HCT116 (cell line): Measurements from ENCODE around the gene CRISP3. TPM values are rescaled to one million over a fixed set of nuclear protein-coding genes. Genes with fewer than 3 reads are reported as not detected.

Experiments
- ATAC-seq: fragments of 200-7000 bp; cut with Tn5 transposase; 2 replicates; pipeline ENCODE4 v1.9.1; 2020; ENCODE audit warnings: mild to moderate bottlenecking, moderate library complexity
- BruUV-seq: library from RNA; stranded (reverse); fragments of 400-500 nt; replicated peaks from 2 replicates; lab custom pipeline; 2021; lab: Mats Ljungman, UMichigan
- CTCF ChIA-PET: fragments of 300-600 bp; sonication (Branson Sonifier 250); formaldehyde crosslinking; loops from one replicate; lab custom pipeline; 2021; ENCODE audit warnings: antibody characterized with exemption; lab: Charles Lee
- POLR2A ChIA-PET: fragments of 300-600, 350-600 bp; sonication (Branson Sonifier 250); formaldehyde crosslinking; loops from one replicate; lab custom pipeline; 2021; ENCODE audit warnings: antibody characterized with exemption; lab: Charles Lee
- RAD21 ChIA-PET, 2 experiments: fragments of 300-600 bp; sonication (Branson Sonifier 250); formaldehyde crosslinking; loops; one replicate each; lab custom pipeline; 2023; ENCODE audit warnings: low total read pairs in 2 of 2; ENCODE audit not compliant: uncharacterized antibody in 2 of 2, unreplicated experiment in 2 of 2, low non-redundant PET in 1 of 2; lab: Charles Lee
- DNase-seq: peaks from one replicate; pipeline ENCODE4 v3.0.0-alpha.2; 2010; ENCODE audit warnings: low read depth, low spot score
- H2AFZ ChIP-seq: fragments of 200-600 bp; shearing (Covaris generic), sonication (generic); 2 replicates; pipeline ENCODE4 v1.6.1; 2017; ENCODE audit warnings: low read depth, mixed run types, mixed read lengths, antibody characterized with exemption, low read length; ENCODE audit not compliant: poor library complexity, severe bottlenecking
- H3K27ac ChIP-seq: 2 replicates; pipeline ENCODE4 v1.5.1; 2012; ENCODE audit warnings: low read depth, low read length
- H3K27me3 ChIP-seq: fragments of 200-600 bp; sonication (generic); 2 replicates; pipeline ENCODE4 v1.6.1; 2016; ENCODE audit warnings: mixed run types, low read length, mixed read lengths; ENCODE audit not compliant: insufficient read depth
- H3K36me3 ChIP-seq, 2 experiments: fragments of 200-500 bp in 1 of 2; fragments of 200-600 bp in 1 of 2; sonication (Bioruptor generic) in 1 of 2; sonication (generic) in 1 of 2; 2 replicates each; pipeline versions ENCODE4 v1.5.1 to v1.6.1; 2014 to 2016; ENCODE audit warnings: low read length in 2 of 2, inconsistent platforms in 1 of 2, mixed read lengths in 1 of 2, mixed run types in 1 of 2; ENCODE audit not compliant: insufficient read depth in 2 of 2, control insufficient read depth in 1 of 2
- H3K4me1 ChIP-seq, 2 experiments: fragments of 200-600 bp in 1 of 2; sonication (generic) in 1 of 2; 2 replicates each; pipeline versions ENCODE4 v1.5.1 to v1.6.1; 2012 to 2017; ENCODE audit warnings: low read length in 2 of 2, inconsistent platforms in 1 of 2, mild to moderate bottlenecking in 1 of 2, mixed read lengths in 1 of 2, mixed run types in 1 of 2, moderate library complexity in 1 of 2; ENCODE audit not compliant: insufficient read depth in 2 of 2, control insufficient read depth in 1 of 2
- H3K4me2 ChIP-seq: fragments of 200-600 bp; sonication (generic); 2 replicates; pipeline ENCODE4 v1.6.1; 2017; ENCODE audit warnings: mixed run types, low read length, mixed read lengths
- H3K4me3 ChIP-seq, 2 experiments: fragments of 200-600 bp in 1 of 2; sonication (generic) in 1 of 2; replicated peaks in 1 of 2; 2 replicates each; pipeline ENCODE4 v1.5.1; 2011 to 2016; ENCODE audit warnings: low read length in 2 of 2, control low read depth in 1 of 2, low read depth in 1 of 2, mild to moderate bottlenecking in 1 of 2, mixed read lengths in 1 of 2, mixed run types in 1 of 2
- H3K79me2 ChIP-seq: fragments of 200-600 bp; sonication (generic); 2 replicates; pipeline ENCODE4 v1.6.1; 2017; ENCODE audit warnings: mild to moderate bottlenecking, mixed run types, low read length, moderate library complexity, mixed read lengths; ENCODE audit not compliant: insufficient read depth
- H3K9ac ChIP-seq: fragments of 200-600 bp; sonication (generic); 2 replicates; pipeline ENCODE4 v1.6.1; 2016; ENCODE audit warnings: low read length, mixed read lengths
- H3K9me2 ChIP-seq: fragments of 200-600 bp; sonication (generic), shearing (Covaris generic); 2 replicates; pipeline ENCODE4 v1.6.1; 2017; ENCODE audit warnings: mixed run types, mild to moderate bottlenecking, moderate library complexity; ENCODE audit not compliant: insufficient read depth
- H3K9me3 ChIP-seq, 2 experiments: fragments of 200-500 bp in 1 of 2; fragments of 200-600 bp in 1 of 2; sonication (Bioruptor generic) in 1 of 2; sonication (generic) in 1 of 2; 2 replicates each; pipeline ENCODE4 v1.6.1; 2014 to 2017; ENCODE audit warnings: low read length in 2 of 2, mixed read lengths in 2 of 2, inconsistent platforms in 1 of 2, low read depth in 1 of 2, mild to moderate bottlenecking in 1 of 2, mixed run types in 1 of 2, moderate library complexity in 1 of 2; ENCODE audit not compliant: control insufficient read depth in 1 of 2, insufficient read depth in 1 of 2
- H4K20me1 ChIP-seq: fragments of 200-600 bp; sonication (generic), shearing (Covaris generic); 2 replicates; pipeline ENCODE4 v1.6.1; 2017; ENCODE audit warnings: mixed run types, mild to moderate bottlenecking, moderate library complexity; ENCODE audit not compliant: insufficient read depth
- ATF3 ChIP-seq: IDR thresholded peaks from 2 replicates; pipeline ENCODE4 v1.6.1; 2012
- CBX3 ChIP-seq: IDR thresholded peaks from 2 replicates; pipeline ENCODE4 v1.6.1; 2012; ENCODE audit warnings: low read depth
- CEBPB ChIP-seq: IDR thresholded peaks from 2 replicates; pipeline ENCODE4 v1.6.1; 2012; ENCODE audit warnings: low read depth
- CTCF ChIP-seq, 3 experiments: fragments of 200-600 bp in 1 of 3; sonication (generic) in 1 of 3; IDR thresholded peaks in 2 of 3; conservative IDR thresholded peaks in 1 of 3; 2 replicates each; pipeline ENCODE4 v1.5.1; 2012 to 2017; ENCODE audit warnings: low read depth in 2 of 3, low read length in 2 of 3, antibody characterized with exemption in 1 of 3, borderline replicate concordance in 1 of 3, control low read depth in 1 of 3, mild to moderate bottlenecking in 1 of 3, mixed read lengths in 1 of 3, mixed run types in 1 of 3, moderate library complexity in 1 of 3; ENCODE audit not compliant: insufficient read depth in 1 of 3
- ELF1 ChIP-seq: IDR thresholded peaks from 2 replicates; pipeline ENCODE4 v1.6.1; 2012; ENCODE audit warnings: low read depth, borderline replicate concordance
- EZH2 ChIP-seq: fragments of 200-600 bp; sonication (generic); IDR thresholded peaks from 2 replicates; pipeline ENCODE4 v1.6.1; 2017; ENCODE audit warnings: antibody characterized with exemption, mixed run types
- JUND ChIP-seq: IDR thresholded peaks from 2 replicates; pipeline ENCODE4 v1.6.1; 2012
- MAX ChIP-seq: IDR thresholded peaks from 2 replicates; pipeline ENCODE4 v1.6.1; 2012
- POLR2A ChIP-seq: IDR thresholded peaks from 2 replicates; pipeline ENCODE4 v1.7.0; 2011; ENCODE audit warnings: borderline replicate concordance; ENCODE audit not compliant: insufficient read depth, insufficient read length; ENCODE audit errors: extremely low read depth
- POLR2AphosphoS5 ChIP-seq: IDR thresholded peaks from 2 replicates; pipeline ENCODE4 v1.6.1; 2011; ENCODE audit warnings: mild to moderate bottlenecking, low read depth, low read length, moderate library complexity
- RAD21 ChIP-seq: IDR thresholded peaks from 2 replicates; pipeline ENCODE4 v1.6.1; 2012; ENCODE audit warnings: low read depth, mild to moderate bottlenecking
- SIN3A ChIP-seq: IDR thresholded peaks from 2 replicates; pipeline ENCODE4 v1.6.1; 2012; ENCODE audit warnings: low read depth
- SRF ChIP-seq: IDR thresholded peaks from 2 replicates; pipeline ENCODE4 v1.6.1; 2012; ENCODE audit warnings: low read depth
- ZFX ChIP-seq: fragments of 450-650 bp; IDR thresholded peaks from 2 replicates; pipeline ENCODE4 v1.6.1; 2017
- ZNF274 ChIP-seq: fragments of 200-500 bp; sonication (Bioruptor generic); IDR thresholded peaks from 2 replicates; pipeline ENCODE4 v1.6.1; 2014; ENCODE audit warnings: mild to moderate bottlenecking, low read depth, low read length, inconsistent platforms
- intact Hi-C: fragments of 100-400 bp; cut with micrococcal nuclease; formaldehyde crosslinking; loops from 2 replicates; pipeline ENCODE4 v1.10.0; 2022
- total RNA-seq: library from RNA; stranded (reverse); gene quantifications from one replicate; pipeline ENCODE4 v1.2.1, GENCODE V29; 2021; ENCODE audit not compliant: unreplicated experiment

Gene CRISP3
- total RNA-seq, 1 experiment from 2014 or later, result not detected

GRCh38 chr6:49790341-49790740, 46.2 kb upstream of the CRISP3 start (continued):
- no peak for TF ChIP-seq SRF
- no peak for TF ChIP-seq CBX3
- no peak for TF ChIP-seq EZH2
- TF ChIP-seq ZFX, result no peak
- TF ChIP-seq ZNF274, result no peak
- TF ChIP-seq CEBPB, result no peak
- no peak for TF ChIP-seq SIN3A
- TF ChIP-seq ELF1, result no peak
- no peak for TF ChIP-seq POLR2A
- TF ChIP-seq RAD21, result no peak
- no peak for TF ChIP-seq ATF3
- TF ChIP-seq MAX, result no peak

- CTCF ChIA-PET, result no interaction called here
Observed at GRCh38 chr6:49787176-49787575, 43.0 kb upstream of the CRISP3 start, which contains the start of gene PGK2. TSS of gene PGK2 (minus strand) at chr6:49787285. CDS start at chr6:49787187, 98 bp downstream.

More at GRCh38 chr6:49787176-49787575, 43.0 kb upstream of the CRISP3 start, which contains the start of gene PGK2:
- H2AFZ ChIP-seq, result no peak within 1 kb of the TSS
- peak; percentile 62 for ATAC-seq
- H3K4me2 ChIP-seq, result no peak within 1 kb of the TSS
- H4K20me1 ChIP-seq, result no peaks in the 10 kb centered on the region
- DNase-seq, result peak; percentile 29
- no peak within 1 kb of the TSS for H3K27ac ChIP-seq
- no peaks in the 10 kb centered on the region for H3K9me3 ChIP-seq
- H3K4me1 ChIP-seq, result no peaks in the 10 kb centered on the region
- H3K79me2 ChIP-seq, result no peaks in the 10 kb centered on the region
- TF ChIP-seq POLR2AphosphoS5 (no peak), CTCF (IDR thresholded peaks at IDR 0.05 in 2 of 3, conservative IDR thresholded peaks at IDR 0.05 in 1 of 3; ENCODE audit: borderline replicate concordance in 1 of 3, insufficient read depth in 1 of 3, low read depth in 2 of 3, low read length in 2 of 3) (no peak), SRF (no peak), SIN3A (no peak), JUND (no peak)
- H3K9ac ChIP-seq, result no peak within 1 kb of the TSS
- POLR2A ChIA-PET, result no interaction called here
- H3K27me3 ChIP-seq, result no peaks in the 10 kb centered on the region
- BruUV-seq, result no TSS peak
- RAD21 ChIA-PET, result no interaction called here
- no peaks in the 10 kb centered on the region for H3K36me3 ChIP-seq
- intact Hi-C loops, result no loop called here
- no peak within 1 kb of the TSS for H3K4me3 ChIP-seq
- H3K9me2 ChIP-seq, result no peaks in the 10 kb centered on the region
